DND-41 (cell line): ENCODE data around the gene CRK.
"Not testable (repeated sequence)": the region's sequence is repeated elsewhere in the genome, so short reads cannot be mapped to it uniquely, and the experiment has no call there.

Experiments used
- ATAC-seq: fragments of 200-7000 bp; cut with Tn5 transposase; 3 replicates; pipeline ENCODE4 v1.9.1; 2021; ENCODE audit warnings: low read depth; ENCODE audit not compliant: insufficient read depth
- DNase-seq: peaks from one replicate; pipeline ENCODE4 v3.0.0-alpha.2; 2020
- H2AFZ ChIP-seq: 2 replicates; pipeline ENCODE4 v1.6.0; 2012; ENCODE audit warnings: low read depth, low read length
- H3K27ac ChIP-seq: 2 replicates; pipeline ENCODE4 v1.5.1; 2012; ENCODE audit warnings: low read length, inconsistent platforms
- H3K27me3 ChIP-seq: fragments of 200-600 bp; sonication (generic); 2 replicates; pipeline ENCODE4 v1.6.0; 2012; ENCODE audit warnings: low read length, mild to moderate bottlenecking, inconsistent platforms; ENCODE audit not compliant: insufficient read depth, poor library complexity
- H3K36me3 ChIP-seq: 2 replicates; pipeline ENCODE4 v1.5.1; 2012; ENCODE audit warnings: low read length, inconsistent platforms; ENCODE audit not compliant: insufficient read depth
- H3K4me1 ChIP-seq: 2 replicates; pipeline ENCODE4 v1.5.1; 2012; ENCODE audit warnings: mild to moderate bottlenecking, low read length; ENCODE audit not compliant: insufficient read depth
- H3K4me2 ChIP-seq: 2 replicates; pipeline ENCODE4 v1.6.0; 2012; ENCODE audit warnings: mild to moderate bottlenecking, moderate library complexity, low read length, inconsistent platforms; ENCODE audit not compliant: insufficient read depth
- H3K4me3 ChIP-seq, 2 experiments: fragments of 200-600 bp in 1 of 2; shearing (Covaris generic) in 1 of 2; 2 replicates each; pipeline ENCODE4 v1.5.1; 2012 to 2016; ENCODE audit warnings: inconsistent platforms in 2 of 2, low read length in 2 of 2, mild to moderate bottlenecking in 2 of 2, low read depth in 1 of 2, moderate library complexity in 1 of 2
- H3K79me2 ChIP-seq: 2 replicates; pipeline ENCODE4 v1.6.0; 2012; ENCODE audit warnings: low read length, inconsistent platforms; ENCODE audit not compliant: insufficient read depth
- H3K9ac ChIP-seq: 2 replicates; pipeline ENCODE4 v1.6.0; 2012; ENCODE audit warnings: low read depth, mild to moderate bottlenecking, inconsistent platforms, low read length, moderate library complexity
- H3K9me3 ChIP-seq: 2 replicates; pipeline ENCODE4 v1.5.1; 2012; ENCODE audit warnings: low read length, moderate library complexity, mild to moderate bottlenecking, inconsistent platforms; ENCODE audit not compliant: insufficient read depth, severe bottlenecking
- H4K20me1 ChIP-seq: 2 replicates; pipeline ENCODE4 v1.6.0; 2012; ENCODE audit warnings: low read length; ENCODE audit not compliant: insufficient read depth
- CTCF ChIP-seq: IDR thresholded peaks from 2 replicates; pipeline ENCODE4 v1.5.1; 2012; ENCODE audit warnings: borderline replicate concordance, low read length, moderate library complexity, mild to moderate bottlenecking; ENCODE audit not compliant: poor library complexity, severe bottlenecking; ENCODE audit errors: extremely low read depth
- EZH2 ChIP-seq: IDR thresholded peaks from 3 replicates; pipeline ENCODE4 v1.6.1; 2012; ENCODE audit warnings: borderline replicate concordance, low read depth, mild to moderate bottlenecking, moderate library complexity, low read length, inconsistent platforms; ENCODE audit not compliant: severe bottlenecking

The CRK gene

GRCh38 chr17:1449412-1449967 lies 6.5 kb downstream of the CRK start:
- ATAC-seq (no peak), DNase-seq (no peak)
- Histone ChIP-seq H3K4me2 (no peak overlapping the region), H3K9ac (no peak overlapping the region), H3K4me1 (peaks cover 20% of the 10 kb centered on the region), H3K9me3 (no peaks in the 10 kb centered on the region), H3K27ac (no peak overlapping the region), H2AFZ (no peak overlapping the region), H4K20me1 (peaks cover 61% of the 10 kb centered on the region), H3K79me2 (peaks cover 98% of the 10 kb centered on the region), H3K36me3 (peaks cover 35% of the 10 kb centered on the region), H3K27me3 (no peaks in the 10 kb centered on the region), H3K4me3 (no peak overlapping the region)
- no peak for TF ChIP-seq EZH2
- no peak for TF ChIP-seq CTCF

GRCh38 chr17:1447052-1447451 lies 9.0 kb downstream of the CRK start:
- ATAC-seq (no peak), DNase-seq (no peak)
- H3K79me2 ChIP-seq = peaks cover 95% of the 10 kb centered on the region
- no peak overlapping the region for H3K9ac ChIP-seq
- H2AFZ ChIP-seq = no peak overlapping the region
- H3K9me3 ChIP-seq = no peaks in the 10 kb centered on the region
- H3K36me3 ChIP-seq = peaks cover 34% of the 10 kb centered on the region
- no peaks in the 10 kb centered on the region for H3K27me3 ChIP-seq
- H3K4me1 ChIP-seq = no peaks in the 10 kb centered on the region
- peaks cover 52% of the 10 kb centered on the region for H4K20me1 ChIP-seq
- H3K27ac ChIP-seq = no peak overlapping the region
- TF ChIP-seq EZH2 (no peak), CTCF (no peak)
- no peak overlapping the region for H3K4me3 ChIP-seq
- no peak overlapping the region for H3K4me2 ChIP-seq

GRCh38 chr17:1446201-1446600 lies 9.8 kb downstream of the CRK start:
- Histone ChIP-seq H4K20me1 (peaks cover 50% of the 10 kb centered on the region), H3K4me2 (no peak overlapping the region), H3K4me1 (no peaks in the 10 kb centered on the region), H3K9me3 (no peaks in the 10 kb centered on the region), H2AFZ (no peak overlapping the region), H3K36me3 (peaks cover 35% of the 10 kb centered on the region), H3K27me3 (no peaks in the 10 kb centered on the region), H3K9ac (no peak overlapping the region), H3K4me3 (no peak overlapping the region), H3K79me2 (peaks cover 95% of the 10 kb centered on the region), H3K27ac (no peak overlapping the region)
- ATAC-seq (no peak), DNase-seq (no peak)
- TF ChIP-seq EZH2 (no peak), CTCF (no peak)

GRCh38 chr17:1445695-1446094 lies 10.3 kb downstream of the CRK start:
- H3K4me3 ChIP-seq, H3K9ac ChIP-seq, H3K27ac ChIP-seq, DNase-seq, H3K9me3 ChIP-seq, H3K4me2 ChIP-seq, ATAC-seq, H3K27me3 ChIP-seq, H2AFZ ChIP-seq, H3K4me1 ChIP-seq: not testable (repeated sequence)
- peaks cover 56% of the 10 kb centered on the region for H4K20me1 ChIP-seq
- peaks cover 40% of the 10 kb centered on the region for H3K36me3 ChIP-seq
- peaks cover 95% of the 10 kb centered on the region for H3K79me2 ChIP-seq

- H3K27me3 ChIP-seq, H3K9me3 ChIP-seq, H3K27ac ChIP-seq, DNase-seq, H3K4me3 ChIP-seq, ATAC-seq, H3K4me2 ChIP-seq, H3K9ac ChIP-seq, H3K4me1 ChIP-seq, H2AFZ ChIP-seq: not testable (repeated sequence)
- peaks cover 92% of the 10 kb centered on the region for H3K79me2 ChIP-seq
- H4K20me1 ChIP-seq = peaks cover 44% of the 10 kb centered on the region
- peaks cover 36% of the 10 kb centered on the region for H3K36me3 ChIP-seq
Measured at GRCh38 chr17:1442721-1443120, 13.3 kb downstream of the CRK start.
